CD4-positive, alpha-beta T cell (primary cell): Measurements from ENCODE around the gene TSPAN18. TPM values are rescaled to one million over a fixed set of nuclear protein-coding genes. Genes with fewer than 3 reads are reported as not detected.

ENCODE experiments used
- ATAC-seq: fragments of 200-7000 bp; cut with Tn5 transposase; one replicate; pipeline ENCODE4 v1.10.0; 2022; ENCODE audit warnings: mild to moderate bottlenecking; ENCODE audit not compliant: poor library complexity
- CTCF ChIA-PET: fragments of 350-600 bp; sonication (Branson Sonifier 250); formaldehyde crosslinking; loops from one replicate; lab custom pipeline; 2021; ENCODE audit warnings: antibody characterized with exemption, inconsistent platforms; lab: Charles Lee
- POLR2A ChIA-PET: fragments of 350-600 bp; sonication (Branson Sonifier 250); formaldehyde crosslinking; loops from one replicate; lab custom pipeline; 2021; ENCODE audit warnings: antibody characterized with exemption, inconsistent platforms; lab: Charles Lee
- DNase-seq, 14 experiments: peaks; one replicate each; pipeline ENCODE4 v3.0.0-alpha.2; 2013 to 2020; ENCODE audit warnings: mixed read lengths in 2 of 14
- H3K27ac ChIP-seq, 2 donors: one replicate each; pipeline versions ENCODE4 v1.5.1 to v1.7.0; 2013; ENCODE audit warnings: low read length in 2 of 2, low read depth in 1 of 2, mild to moderate bottlenecking in 1 of 2
- H3K27me3 ChIP-seq, 2 experiments: 1 replicate in 1 of 2; 2 replicates in 1 of 2; pipeline versions ENCODE4 v1.6.1 to v1.7.0; 2013; ENCODE audit warnings: low read length in 2 of 2, control low read depth in 1 of 2, mild to moderate bottlenecking in 1 of 2, moderate library complexity in 1 of 2; ENCODE audit not compliant: insufficient read depth in 2 of 2, control insufficient read depth in 1 of 2
- H3K36me3 ChIP-seq: one replicate; pipeline ENCODE4 v1.6.1; 2013; ENCODE audit warnings: low read length, control low read depth; ENCODE audit not compliant: insufficient read depth
- H3K4me1 ChIP-seq: one replicate; pipeline ENCODE4 v1.6.1; 2013; ENCODE audit warnings: low read length, control low read depth; ENCODE audit not compliant: insufficient read depth
- H3K4me3 ChIP-seq: one replicate; pipeline ENCODE4 v1.5.1; 2013; ENCODE audit warnings: mild to moderate bottlenecking, low read length, moderate library complexity
- H3K9me3 ChIP-seq, 2 experiments: 1 replicate in 1 of 2; 2 replicates in 1 of 2; pipeline versions ENCODE4 v1.6.1 to v1.7.0; 2013; ENCODE audit warnings: low read length in 2 of 2, mild to moderate bottlenecking in 2 of 2, control low read depth in 1 of 2, moderate library complexity in 1 of 2; ENCODE audit not compliant: control insufficient read depth in 1 of 2, insufficient read depth in 1 of 2
- H3K27ac Mint-ChIP-seq: one replicate; pipeline ENCODE4 v1.8.0; 2020; ENCODE audit warnings: mixed read lengths
- H3K27me3 Mint-ChIP-seq: one replicate; pipeline ENCODE4 v1.8.0; 2021; ENCODE audit warnings: mixed read lengths
- H3K36me3 Mint-ChIP-seq: one replicate; pipeline ENCODE4 v1.8.0; 2021; ENCODE audit warnings: low read depth, mixed read lengths
- H3K4me1 Mint-ChIP-seq: one replicate; pipeline ENCODE4 v1.8.0; 2021; ENCODE audit warnings: low read depth, mixed read lengths
- H3K4me3 Mint-ChIP-seq: one replicate; pipeline ENCODE4 v1.8.0; 2020; ENCODE audit warnings: mild to moderate bottlenecking, mixed read lengths
- H3K9me3 Mint-ChIP-seq: one replicate; pipeline ENCODE4 v1.8.0; 2020; ENCODE audit warnings: mixed read lengths
- CTCF ChIP-seq: fragments of 200-600 bp; IDR thresholded peaks from one replicate; pipeline ENCODE4 v1.8.0; 2022; ENCODE audit warnings: antibody characterized with exemption, mild to moderate bottlenecking
- intact Hi-C, 2 experiments: fragments of 100-400 bp; cut with DNase I in 1 of 2; cut with micrococcal nuclease in 1 of 2; formaldehyde crosslinking; loops; one replicate each; pipeline versions ENCODE4 v1.15.1 to v1.9.0; 2023 to 2025; cut with DNase I, micrococcal nuclease
- total RNA-seq, 174 experiments: library from RNA in 2 of 174; stranded (reverse) in 2 of 174; gene quantifications; one replicate each; pipeline ENCODE4 v1.2.3 and lab custom pipeline; 2021 to 2026

The TSPAN18 gene
- total RNA-seq, 2 experiments from 2014 or later: 23.0 to 25.3 TPM

- no peak overlapping the region for H3K4me3 ChIP-seq
- no peak overlapping the region for H3K27ac ChIP-seq
- ATAC-seq: no peak
- CTCF ChIA-PET: no interaction called here
- peaks cover 22% of the 10 kb centered on the region for H3K4me1 Mint-ChIP-seq
- no peak for TF ChIP-seq CTCF
- peaks cover 10% of the 10 kb centered on the region for H3K36me3 ChIP-seq
- intact Hi-C loops: loop anchor here in 1 of 2 experiments (10.0 kb wide), 1 partner anchor 119 kb away; no protein-coding TSS in a partner anchor
- no peak overlapping the region for H3K27ac Mint-ChIP-seq
- H3K27me3 Mint-ChIP-seq: peaks cover 6% of the 10 kb centered on the region
- POLR2A ChIA-PET: no interaction called here
- H3K9me3 Mint-ChIP-seq: no peaks in the 10 kb centered on the region
- H3K4me3 Mint-ChIP-seq: no peak overlapping the region
- H3K4me1 ChIP-seq: peaks cover 17% of the 10 kb centered on the region
- no peaks in the 10 kb centered on the region for H3K27me3 ChIP-seq
- H3K36me3 Mint-ChIP-seq: peaks cover 2% of the 10 kb centered on the region
- no peaks in the 10 kb centered on the region for H3K9me3 ChIP-seq
- DNase-seq: no peak
Observed at GRCh38 chr11:44773351-44773965, 46.7 kb downstream of the TSPAN18 start.

GRCh38 chr11:44774108-44774507, 47.3 kb downstream of the TSPAN18 start:
- peaks cover 14% of the 10 kb centered on the region for H3K36me3 ChIP-seq
- CTCF ChIA-PET: interaction anchor here (0.5 kb wide), 1 partner anchor 162 kb away, joined by 3 read pairs; no protein-coding TSS in a partner anchor
- H3K27ac Mint-ChIP-seq: no peak overlapping the region
- POLR2A ChIA-PET: no interaction called here
- peaks cover 17% of the 10 kb centered on the region for H3K4me1 ChIP-seq
- no peak overlapping the region for H3K27ac ChIP-seq
- H3K27me3 ChIP-seq: no peaks in the 10 kb centered on the region
- DNase-seq: no peak
- no peak for TF ChIP-seq CTCF
- no peak for ATAC-seq
- H3K4me3 Mint-ChIP-seq: no peak overlapping the region
- no peaks in the 10 kb centered on the region for H3K36me3 Mint-ChIP-seq
- peaks cover 6% of the 10 kb centered on the region for H3K27me3 Mint-ChIP-seq
- no peaks in the 10 kb centered on the region for H3K9me3 ChIP-seq
- intact Hi-C loops: loop anchor here (2.0 to 10.0 kb wide), 4 partner anchors 45 to 217 kb away; no protein-coding TSS in a partner anchor
- no peaks in the 10 kb centered on the region for H3K9me3 Mint-ChIP-seq
- no peak overlapping the region for H3K4me3 ChIP-seq
- H3K4me1 Mint-ChIP-seq: peaks cover 22% of the 10 kb centered on the region

- H3K4me1 Mint-ChIP-seq: peaks cover 25% of the 10 kb centered on the region
- POLR2A ChIA-PET: no interaction called here
- peaks cover 6% of the 10 kb centered on the region for H3K27me3 Mint-ChIP-seq
- Histone ChIP-seq H3K27me3 (no peaks in the 10 kb centered on the region), H3K4me1 (peaks cover 17% of the 10 kb centered on the region), H3K4me3 (no peak overlapping the region), H3K36me3 (peaks cover 18% of the 10 kb centered on the region), H3K9me3 (no peaks in the 10 kb centered on the region), H3K27ac (no peak overlapping the region)
- no peak overlapping the region for H3K4me3 Mint-ChIP-seq
- no peak for DNase-seq
- H3K27ac Mint-ChIP-seq: no peak overlapping the region
- CTCF ChIA-PET: interaction anchor here (1.6 to 1.8 kb wide), 2 partner anchors 48 to 216 kb away, joined by 7 read pairs; partner anchors contain the start of gene TSPAN18
- no peak for ATAC-seq
- H3K9me3 Mint-ChIP-seq: no peaks in the 10 kb centered on the region
- TF ChIP-seq CTCF: no peak
- H3K36me3 Mint-ChIP-seq: no peaks in the 10 kb centered on the region
- intact Hi-C loops: loop anchor here (1.0 to 10.0 kb wide), 5 partner anchors 46 to 218 kb away; no protein-coding TSS in a partner anchor
Observed at GRCh38 chr11:44774731-44775130, 48.0 kb downstream of the TSPAN18 start.
